HepG2 (cell line): Measurements from ENCODE around the gene STX4. TPM values are rescaled to one million over a fixed set of nuclear protein-coding genes. Genes with fewer than 3 reads are reported as not detected.

Experiments used
- ATAC-seq: fragments of 200-7000 bp; cut with Tn5 transposase; 3 replicates; pipeline ENCODE4 v1.9.1; 2020; ENCODE audit warnings: mild to moderate bottlenecking, moderate library complexity
- BruUV-seq: library from RNA; stranded (reverse); fragments of 400-500 nt; replicated peaks from 2 replicates; lab custom pipeline; 2021; lab: Mats Ljungman, UMichigan
- CTCF ChIA-PET: fragments of 300-600 bp; formaldehyde crosslinking; extraction: SDS; loops from one replicate; lab custom pipeline; 2021; ENCODE audit warnings: low total read pairs, inconsistent platforms, low intra/inter-chr PET ratio; lab: Yijun Ruan, JAX
- POLR2A ChIA-PET: fragments of 350-600 bp; sonication (Branson Sonifier 250); formaldehyde crosslinking; loops from one replicate; lab custom pipeline; 2020; ENCODE audit warnings: antibody characterized with exemption, inconsistent platforms; lab: Yijun Ruan, JAX
- DNase-seq: peaks from one replicate; pipeline ENCODE4 v3.0.0-alpha.2; 2015; ENCODE audit warnings: low spot score
- FAIRE-seq: peaks from 3 replicates; lab custom pipeline; 2011; peaks lifted over from hg19 to GRCh38; lab: Jason Lieb, UNC
- H2AFZ ChIP-seq: one replicate; pipeline ENCODE4 v1.6.1; 2011; ENCODE audit warnings: low read length, inconsistent platforms
- H3K27ac ChIP-seq: fragments of 300-600 bp; 3 replicates; pipeline ENCODE4 v1.8.0; 2011; ENCODE audit warnings: mixed run types, mild to moderate bottlenecking, mixed read lengths, low read length, inconsistent platforms; ENCODE audit not compliant: insufficient read depth; ENCODE audit errors: extremely low read length
- H3K27me3 ChIP-seq, 2 experiments: fragments of 200-600 bp in 1 of 2; 2 replicates in 1 of 2; 3 replicates in 1 of 2; pipeline versions ENCODE4 v1.6.0 to v1.8.0; 2011; ENCODE audit warnings: low read length in 2 of 2, mild to moderate bottlenecking in 2 of 2, moderate library complexity in 2 of 2, inconsistent platforms in 1 of 2; ENCODE audit not compliant: insufficient read depth in 2 of 2, control insufficient read depth in 1 of 2
- H3K36me3 ChIP-seq, 2 experiments: fragments of 200-600 bp in 1 of 2; replicated peaks in 1 of 2; 2 replicates in 1 of 2; 3 replicates in 1 of 2; pipeline versions ENCODE4 v1.5.1 to v1.8.0; 2011; ENCODE audit warnings: low read length in 2 of 2, inconsistent platforms in 1 of 2; ENCODE audit not compliant: insufficient read depth in 2 of 2, control insufficient read depth in 1 of 2
- H3K4me1 ChIP-seq: 2 replicates; pipeline ENCODE4 v1.5.1; 2012; ENCODE audit warnings: low read length, inconsistent platforms; ENCODE audit not compliant: insufficient read depth
- H3K4me2 ChIP-seq: 2 replicates; pipeline ENCODE4 v1.6.0; 2011; ENCODE audit warnings: low read depth, low read length, inconsistent platforms
- H3K4me3 ChIP-seq, 3 experiments: fragments of 200-600 bp in 1 of 3; sonication (generic), shearing (Covaris generic) in 1 of 3; replicated peaks in 1 of 3; 2 replicates each; pipeline ENCODE4 v1.5.1; 2011 to 2016; ENCODE audit warnings: low read length in 3 of 3, inconsistent platforms in 2 of 3, low read depth in 2 of 3, mild to moderate bottlenecking in 2 of 3, control low read depth in 1 of 3, mixed read lengths in 1 of 3; ENCODE audit not compliant: insufficient read depth in 1 of 3
- H3K79me2 ChIP-seq: one replicate; pipeline ENCODE4 v1.6.1; 2011; ENCODE audit warnings: low read length, inconsistent platforms; ENCODE audit not compliant: insufficient read depth
- H3K9ac ChIP-seq: 2 replicates; pipeline ENCODE4 v1.6.0; 2011; ENCODE audit warnings: mild to moderate bottlenecking, low read depth, low read length, inconsistent platforms; ENCODE audit not compliant: insufficient read depth
- H3K9me3 ChIP-seq: 2 replicates; pipeline ENCODE4 v1.5.1; 2012; ENCODE audit warnings: mild to moderate bottlenecking, low read length
- H4K20me1 ChIP-seq: 2 replicates; pipeline ENCODE4 v1.6.0; 2011; ENCODE audit warnings: inconsistent platforms, mild to moderate bottlenecking, low read length, moderate library complexity; ENCODE audit not compliant: insufficient read depth
- FOXA1 ChIP-seq, 2 experiments: fragments of 450-650 bp in 1 of 2; sonication (generic) in 1 of 2; formaldehyde crosslinking in 1 of 2; IDR thresholded peaks; 2 replicates each; pipeline versions ENCODE4 v1.4.0 to v1.6.1; 2016 to 2020; ENCODE audit warnings: missing genetic modification reagents in 1 of 2
- HNF1A ChIP-seq, 2 experiments: sonication (generic) in 1 of 2; formaldehyde crosslinking in 1 of 2; IDR thresholded peaks; 2 replicates each; pipeline versions ENCODE4 v1.4.0 to v1.6.1; 2016 to 2020; ENCODE audit warnings: borderline replicate concordance in 1 of 2, low read depth in 1 of 2, mild to moderate bottlenecking in 1 of 2, missing genetic modification reagents in 1 of 2
- HNF4A ChIP-seq: sonication (generic); formaldehyde crosslinking; IDR thresholded peaks from 2 replicates; pipeline ENCODE4 v1.4.0; 2020; ENCODE audit warnings: missing genetic modification reagents
- HOXA9 ChIP-seq: sonication (generic); formaldehyde crosslinking; IDR thresholded peaks from 2 replicates; pipeline ENCODE4 v1.8.1; 2022; ENCODE audit warnings: missing genetic modification reagents, mild to moderate bottlenecking, moderate library complexity, borderline replicate concordance
- MTF1 ChIP-seq: sonication (generic); formaldehyde crosslinking; IDR thresholded peaks from 2 replicates; pipeline ENCODE4 v1.5.0; 2020; ENCODE audit warnings: missing genetic modification reagents
- NCOA2 ChIP-seq: sonication (generic); formaldehyde crosslinking; IDR thresholded peaks from 2 replicates; pipeline ENCODE4 v1.8.0; 2022; ENCODE audit warnings: inconsistent platforms
- RBFOX2 ChIP-seq: fragments of 200-400 bp; formaldehyde crosslinking; IDR thresholded peaks from 2 replicates; pipeline ENCODE4 v1.6.1; 2017; ENCODE audit warnings: low read depth, mild to moderate bottlenecking, low read length
- RFX5 ChIP-seq: IDR thresholded peaks from 2 replicates; pipeline ENCODE4 v1.6.1; 2011; ENCODE audit warnings: low read depth, low read length, improper control_type of control experiment
- SOX13 ChIP-seq, 3 experiments: fragments of 450-650 bp in 1 of 3; sonication (generic) in 1 of 3; formaldehyde crosslinking in 1 of 3; IDR thresholded peaks in 2 of 3; conservative IDR thresholded peaks in 1 of 3; 2 replicates each; pipeline versions ENCODE4 v1.5.0 to v1.6.1; 2016 to 2020; ENCODE audit warnings: antibody characterized with exemption in 1 of 3, mild to moderate bottlenecking in 1 of 3, missing compliant biosample characterization in 1 of 3, missing genetic modification reagents in 1 of 3, moderate library complexity in 1 of 3
- SOX5 ChIP-seq: IDR thresholded peaks from 2 replicates; pipeline ENCODE4 v1.6.1; 2016; ENCODE audit warnings: borderline replicate concordance
- SOX6 ChIP-seq, 2 experiments: fragments of 450-650 bp in 1 of 2; sonication (generic) in 1 of 2; formaldehyde crosslinking in 1 of 2; IDR thresholded peaks; 2 replicates each; pipeline versions ENCODE4 v1.4.0 to v1.6.1; 2017 to 2020; ENCODE audit warnings: antibody characterized with exemption in 1 of 2, mild to moderate bottlenecking in 1 of 2, missing genetic modification reagents in 1 of 2
- TBX2 ChIP-seq: sonication (generic); formaldehyde crosslinking; IDR thresholded peaks from 2 replicates; pipeline ENCODE4 v1.5.0; 2020; ENCODE audit warnings: missing genetic modification reagents, mild to moderate bottlenecking, borderline replicate concordance
- ZMYM3 ChIP-seq: sonication (generic); formaldehyde crosslinking; IDR thresholded peaks from 2 replicates; pipeline ENCODE4 v1.5.1; 2020; ENCODE audit warnings: mild to moderate bottlenecking, missing genetic modification reagents
- ZNF121 ChIP-seq: sonication (generic); formaldehyde crosslinking; IDR thresholded peaks from 2 replicates; pipeline ENCODE4 v1.5.0; 2020; ENCODE audit warnings: mild to moderate bottlenecking, missing genetic modification reagents
- ZNF552 ChIP-seq: sonication (generic); formaldehyde crosslinking; IDR thresholded peaks from 2 replicates; pipeline ENCODE4 v1.9.0; 2022; ENCODE audit warnings: missing genetic modification reagents, mild to moderate bottlenecking, borderline replicate concordance
- WGBS: methylation state at CpG from one replicate; pipeline ENCODE4 v1.1.6; 2017; ENCODE audit warnings: low lambda C conversion rate; 5-methylcytosine and 5-hydroxymethylcytosine counted together
- in situ Hi-C: cut with HindIII; loops from 2 replicates; pipeline ENCODE4 v1.10.0; 2017; ENCODE audit warnings: low pct_unique_long_range_greater_than_20kb; ENCODE audit not compliant: extremely low pct_ligation_motif_present
- intact Hi-C: fragments of 100-400 bp; cut with micrococcal nuclease; formaldehyde crosslinking; loops from one replicate; pipeline ENCODE4 v1.10.0; 2022; ENCODE audit not compliant: unreplicated experiment
- polyA plus RNA-seq, 8 experiments: library from polyadenylated mRNA; depleted of rRNA in 3 of 8; stranded (reverse) in 7 of 8; unstranded in 1 of 8; fragments of >200 nt; fragmentation: Illumina TruSeq in 4 of 8; extraction: Trizol in 4 of 8; gene quantifications; 2 replicates each; pipeline versions ENCODE4 v1.2.1 to v1.2.3, GENCODE V29; 2011 to 2016; ENCODE audit warnings: low read depth in 4 of 8, missing spikeins in 1 of 8, mixed read lengths in 1 of 8; ENCODE audit not compliant: insufficient read depth in 1 of 8
- total RNA-seq, 5 experiments: library from RNA; depleted of rRNA; stranded (reverse); fragments of >200 nt; fragmentation: Illumina TruSeq; extraction: Trizol; gene quantifications; 2 replicates each; pipeline ENCODE4 v1.2.3, GENCODE V29; 2016; ENCODE audit warnings: low read depth in 1 of 5

Gene STX4
- total and polyA plus RNA-seq, 2 of the 13 experiments (the other 11 are each of a cell fraction or from before 2014, with no cell fraction given), result 29.2 to 34.6 TPM

GRCh38 chr16:31023627-31024226, 9.6 kb upstream of the STX4 start:
- no TSS peak for BruUV-seq
- Histone ChIP-seq H3K4me1 (peaks cover 51% of the 10 kb centered on the region), H2AFZ (no peak overlapping the region), H3K9me3 (no peaks in the 10 kb centered on the region), H3K4me2 (peak overlapping the region; percentile 69), H3K4me3 (0 out of 6 replicates have a peak overlapping the region, but pooled peaks of 2 of the 3 experiments have one; percentile 6 to 43), H3K36me3 (no peaks in the 10 kb centered on the region), H3K79me2 (no peaks in the 10 kb centered on the region), H3K27me3 (peaks cover 0 to 2% of the 10 kb centered on the region in 2 experiments; a peak in 1 of 5 replicates), H3K27ac (peak overlapping the region; percentile 16), H4K20me1 (no peaks in the 10 kb centered on the region), H3K9ac (no peak overlapping the region)
- ChIA-PET CTCF (no interaction called here), POLR2A (interaction anchor here (1.4 to 5.8 kb wide), 7 partner anchors 10 to 118 kb away, joined by 5 to 41 read pairs (median 12); partner anchors contain the start of genes KAT8, STX4, ZNF646 and ZNF668)
- 16% methylated on average over 6 of the region's 6 CpGs for WGBS
- intact Hi-C loops (no loop called here), in situ Hi-C loops (no loop called here)
- ATAC-seq, result 0 out of 3 replicates have a peak, but pooled peaks have one; percentile 7
- peak; percentile 64 for DNase-seq
- no peak for FAIRE-seq
- TF ChIP-seq ZNF552 (CRISPR knock-in tag), result no peak
- peak; percentile 46; the same call in 1 of the 2 replicates for TF ChIP-seq SOX5 (CRISPR knock-in tag)
- TF ChIP-seq FOXA1 (IDR thresholded peaks at IDR 0.05), result no peak
- TF ChIP-seq FOXA1 (CRISPR knock-in tag; IDR thresholded peaks at IDR 0.05), result peak; percentile 10; the same call in 1 of the 2 replicates
- 0 out of 2 replicates have a peak, but pooled peaks have one; percentile 59 for TF ChIP-seq NCOA2 (CRISPR knock-in tag)
- peak; percentile 99 for TF ChIP-seq ZNF121 (CRISPR knock-in tag)
- TF ChIP-seq HNF4A (CRISPR knock-in tag), result peak; percentile 15; the same call in 1 of the 2 replicates
- TF ChIP-seq HNF1A (IDR thresholded peaks at IDR 0.05; ENCODE audit: low read depth), result peak; percentile 13; the same call in 1 of the 2 replicates
- TF ChIP-seq HNF1A (CRISPR knock-in tag; IDR thresholded peaks at IDR 0.05; ENCODE audit: borderline replicate concordance), result no peak
- TF ChIP-seq TBX2, result 0 out of 2 replicates have a peak, but pooled peaks have one; percentile 59
- no peak for TF ChIP-seq MTF1 (CRISPR knock-in tag)
- TF ChIP-seq SOX13 (IDR thresholded peaks at IDR 0.05), result no peak
- TF ChIP-seq SOX13 (CRISPR knock-in tag; conservative IDR thresholded peaks at IDR 0.05 in 1 of 2, IDR thresholded peaks at IDR 0.05 in 1 of 2), result peak in 1 of 2 experiments; percentile 59; a peak in 1 of 4 replicates
- no peak for TF ChIP-seq RBFOX2
- no peak for TF ChIP-seq SOX6 (IDR thresholded peaks at IDR 0.05)
- peak; percentile 62 for TF ChIP-seq SOX6 (CRISPR knock-in tag; IDR thresholded peaks at IDR 0.05)
- TF ChIP-seq RFX5, result no peak
- TF ChIP-seq HOXA9 (CRISPR knock-in tag), result no peak
- peak; percentile 62 for TF ChIP-seq ZMYM3 (CRISPR knock-in tag)
